ENCODE data around the gene DVL2. TPM values are rescaled to one million over a fixed set of nuclear protein-coding genes. Genes with fewer than 3 reads are reported as not detected.
A peak's percentile ranks its signal among the peaks of the same experiment; 100 is the strongest.

Gene DVL2
- polyA plus RNA-seq, 1 experiment, result 5.1 TPM

GRCh38 chr17:7177191-7177953 lies 56.9 kb downstream of the DVL2 start:
- DNase-seq (ENCODE audit: low read depth, low spot score), result peak; percentile 37
- Histone ChIP-seq H3K27me3 (ENCODE audit: control insufficient read depth, insufficient read depth, low read length) (no peaks in the 10 kb centered on the region), H3K9me3 (ENCODE audit: control insufficient read depth, insufficient read depth, low read length) (peaks cover 9% of the 10 kb centered on the region; the same call in 1 of the 2 replicates), H3K4me3 (ENCODE audit: low read depth, low read length) (peak overlapping the region; percentile 70), H3K27ac (ENCODE audit: low read depth, low read length) (no peak overlapping the region)
- CTCF ChIA-PET, result interaction anchor here (0.5 to 2.4 kb wide), 24 partner anchors 9 to 157 kb away, joined by 3 to 36 read pairs (median 4); no protein-coding TSS in a partner anchor
- POLR2A ChIA-PET, result interaction anchor here (0.6 kb wide), 1 partner anchor 19 kb away, joined by 8 read pairs; no protein-coding TSS in a partner anchor
- peak; percentile 85 for TF ChIP-seq CTCF (IDR thresholded peaks at IDR 0.05; ENCODE audit: low read depth, low read length)

- TF ChIP-seq CTCF (IDR thresholded peaks at IDR 0.05; ENCODE audit: low read depth, low read length), result no peak
- Histone ChIP-seq H3K9me3 (ENCODE audit: control insufficient read depth, insufficient read depth, low read length) (peaks cover 9% of the 10 kb centered on the region; the same call in 1 of the 2 replicates), H3K27ac (ENCODE audit: low read depth, low read length) (no peak overlapping the region), H3K27me3 (ENCODE audit: control insufficient read depth, insufficient read depth, low read length) (no peaks in the 10 kb centered on the region), H3K4me3 (ENCODE audit: low read depth, low read length) (peak overlapping the region; percentile 70)
- ChIA-PET CTCF (interaction anchor here (0.8 to 2.4 kb wide), 17 partner anchors 9 to 137 kb away, joined by 3 to 36 read pairs (median 5); no protein-coding TSS in a partner anchor), POLR2A (no interaction called here)
- no peak for DNase-seq (ENCODE audit: low read depth, low spot score)
These were observed 57.5 kb downstream of the DVL2 start for GRCh38 chr17:7176841-7177190.

GRCh38 chr17:7176107-7176840 lies 58.0 kb downstream of the DVL2 start:
- peaks cover 9% of the 10 kb centered on the region; the same call in 1 of the 2 replicates for H3K9me3 ChIP-seq (ENCODE audit: control insufficient read depth, insufficient read depth, low read length)
- ChIA-PET CTCF (interaction anchor here (0.8 to 2.4 kb wide), 9 partner anchors 8 to 131 kb away, joined by 3 to 36 read pairs (median 7); no protein-coding TSS in a partner anchor), POLR2A (no interaction called here)
- DNase-seq (ENCODE audit: low read depth, low spot score), result no peak
- TF ChIP-seq CTCF (IDR thresholded peaks at IDR 0.05; ENCODE audit: low read depth, low read length), result no peak
- no peak overlapping the region for H3K4me3 ChIP-seq (ENCODE audit: low read depth, low read length)
- H3K27ac ChIP-seq (ENCODE audit: low read depth, low read length), result no peak overlapping the region
- H3K27me3 ChIP-seq (ENCODE audit: control insufficient read depth, insufficient read depth, low read length), result no peaks in the 10 kb centered on the region

Small RNA genes within 50 kb of the gene (small RNA-seq; reads per million reads assigned to genes)
- gene AC120057.4 (ENCODE audit: insufficient read length, low read depth) (not detected), gene MIR324 (ENCODE audit: insufficient read length, low read depth) (1,123 reads per million, percentile 96 among the genes with 10 or more reads in this experiment), gene RF00019 (ENCODE audit: insufficient read length, low read depth) (not detected)

Other genes with a start within 250 kb of the DVL2 start
- not detected in 2 replicates for gene ALOX12, start 238.5 kb downstream of the DVL2 start, polyA plus RNA-seq (2011; rRNA removed)
- gene RNASEK, start 221.9 kb downstream of the DVL2 start, polyA plus RNA-seq (2011; rRNA removed), result 240 and 332 TPM in 2 replicates
- 0.02 TPM in 1 of 2 replicates, not detected in the other for gene BCL6B, start 211.5 kb downstream of the DVL2 start, polyA plus RNA-seq (2011; rRNA removed)
- 1.5 and 1.7 TPM in 2 replicates for gene SLC16A13, start 198.5 kb downstream of the DVL2 start, polyA plus RNA-seq (2011; rRNA removed)
- gene SLC16A11, start 190.4 kb downstream of the DVL2 start, polyA plus RNA-seq (2011; rRNA removed), result not detected in 2 replicates
- not detected in 2 replicates for gene CLEC10A, start 154.3 kb downstream of the DVL2 start, polyA plus RNA-seq (2011; rRNA removed)
- not detected in 2 replicates for gene ASGR2, start 119.7 kb downstream of the DVL2 start, polyA plus RNA-seq (2011; rRNA removed)
- 1.1 and 1.5 TPM in 2 replicates for gene ASGR1, start 55.1 kb downstream of the DVL2 start, polyA plus RNA-seq (2011; rRNA removed)
- 10.2 and 11.6 TPM in 2 replicates for gene DLG4, start 14.7 kb downstream of the DVL2 start, polyA plus RNA-seq (2011; rRNA removed)
- gene ACADVL, start 14.6 kb downstream of the DVL2 start, polyA plus RNA-seq (2011; rRNA removed), result 217 and 262 TPM in 2 replicates
- 56.3 and 58.7 TPM in 2 replicates for gene PHF23, start 4.9 kb upstream of the DVL2 start, polyA plus RNA-seq (2011; rRNA removed)
- 929 and 984 TPM in 2 replicates for gene GABARAP, start 7.9 kb upstream of the DVL2 start, polyA plus RNA-seq (2011; rRNA removed)
- gene CTDNEP1, start 17.2 kb upstream of the DVL2 start, polyA plus RNA-seq (2011; rRNA removed), result 115 and 151 TPM in 2 replicates
- gene ELP5, start 17.7 kb upstream of the DVL2 start, polyA plus RNA-seq (2011; rRNA removed), result 25.9 and 28.0 TPM in 2 replicates
- gene CLDN7, start 28.0 kb upstream of the DVL2 start, polyA plus RNA-seq (2011; rRNA removed), result 0.84 and 1.0 TPM in 2 replicates
- gene SLC2A4, start 47.2 kb upstream of the DVL2 start, polyA plus RNA-seq (2011; rRNA removed), result 0.15 and 0.21 TPM in 2 replicates
- gene YBX2, start 60.1 kb upstream of the DVL2 start, polyA plus RNA-seq (2011; rRNA removed), result 0.02 TPM in 1 of 2 replicates, not detected in the other
- gene EIF5A, start 73.1 kb upstream of the DVL2 start, polyA plus RNA-seq (2011; rRNA removed), result 466 and 469 TPM in 2 replicates
- 21.5 and 22.2 TPM in 2 replicates for gene GPS2, start 80.8 kb upstream of the DVL2 start, polyA plus RNA-seq (2011; rRNA removed)
- gene NEURL4, start 94.8 kb upstream of the DVL2 start, polyA plus RNA-seq (2011; rRNA removed), result 7.3 and 9.6 TPM in 2 replicates
- gene ACAP1, start 102.0 kb upstream of the DVL2 start, polyA plus RNA-seq (2011; rRNA removed), result 0.35 and 0.74 TPM in 2 replicates
- 12.1 and 13.8 TPM in 2 replicates for gene KCTD11, start 117.6 kb upstream of the DVL2 start, polyA plus RNA-seq (2011; rRNA removed)
- not detected in 2 replicates for gene TMEM95, start 120.6 kb upstream of the DVL2 start, polyA plus RNA-seq (2011; rRNA removed)
- 0.22 and 0.25 TPM in 2 replicates for gene TNK1, start 146.6 kb upstream of the DVL2 start, polyA plus RNA-seq (2011; rRNA removed)
- gene PLSCR3, start 160.0 kb upstream of the DVL2 start, polyA plus RNA-seq (2011; rRNA removed), result 35.2 and 53.0 TPM in 2 replicates
- 83.8 and 104 TPM in 2 replicates for gene TMEM256, start 169.6 kb upstream of the DVL2 start, polyA plus RNA-seq (2011; rRNA removed)
- gene NLGN2, start 173.3 kb upstream of the DVL2 start, polyA plus RNA-seq (2011; rRNA removed), result 8.9 and 12.4 TPM in 2 replicates
- gene SPEM1, start 185.8 kb upstream of the DVL2 start, polyA plus RNA-seq (2011; rRNA removed), result not detected in 2 replicates
- not detected in 2 replicates for gene SPEM2, start 191.1 kb upstream of the DVL2 start, polyA plus RNA-seq (2011; rRNA removed)
- not detected in 2 replicates for gene SPEM3, start 194.3 kb upstream of the DVL2 start, polyA plus RNA-seq (2011; rRNA removed)
- 1.0 and 1.1 TPM in 2 replicates for gene TMEM102, start 200.9 kb upstream of the DVL2 start, polyA plus RNA-seq (2011; rRNA removed)
- gene FGF11, start 205.0 kb upstream of the DVL2 start, polyA plus RNA-seq (2011; rRNA removed), result 0.58 and 0.63 TPM in 2 replicates
- gene CHRNB1, start 210.5 kb upstream of the DVL2 start, polyA plus RNA-seq (2011; rRNA removed), result 5.3 and 6.3 TPM in 2 replicates
- 18.8 and 22.3 TPM in 2 replicates for gene ZBTB4, start 245.1 kb upstream of the DVL2 start, polyA plus RNA-seq (2011; rRNA removed)
- not detected in 2 replicates for gene SLC35G6, start 246.9 kb upstream of the DVL2 start, polyA plus RNA-seq (2011; rRNA removed)
- 18.4 and 35.0 TPM in 2 replicates for gene POLR2A, start 249.8 kb upstream of the DVL2 start, polyA plus RNA-seq (2011; rRNA removed)

Measured in AG04450 (cell line).